SK-N-DZ (cell line): Measurements from ENCODE around the gene ZSCAN10.
A peak's percentile ranks its signal among the peaks of the same experiment; 100 is the strongest.
"Not testable (repeated sequence)": the region's sequence is repeated elsewhere in the genome, so short reads cannot be mapped to it uniquely, and the experiment has no call there.

Source experiments
- DNase-seq: peaks from one replicate; pipeline ENCODE4 v3.0.0-alpha.2; 2015; ENCODE audit warnings: low spot score

ZSCAN10 gene

DNA sequence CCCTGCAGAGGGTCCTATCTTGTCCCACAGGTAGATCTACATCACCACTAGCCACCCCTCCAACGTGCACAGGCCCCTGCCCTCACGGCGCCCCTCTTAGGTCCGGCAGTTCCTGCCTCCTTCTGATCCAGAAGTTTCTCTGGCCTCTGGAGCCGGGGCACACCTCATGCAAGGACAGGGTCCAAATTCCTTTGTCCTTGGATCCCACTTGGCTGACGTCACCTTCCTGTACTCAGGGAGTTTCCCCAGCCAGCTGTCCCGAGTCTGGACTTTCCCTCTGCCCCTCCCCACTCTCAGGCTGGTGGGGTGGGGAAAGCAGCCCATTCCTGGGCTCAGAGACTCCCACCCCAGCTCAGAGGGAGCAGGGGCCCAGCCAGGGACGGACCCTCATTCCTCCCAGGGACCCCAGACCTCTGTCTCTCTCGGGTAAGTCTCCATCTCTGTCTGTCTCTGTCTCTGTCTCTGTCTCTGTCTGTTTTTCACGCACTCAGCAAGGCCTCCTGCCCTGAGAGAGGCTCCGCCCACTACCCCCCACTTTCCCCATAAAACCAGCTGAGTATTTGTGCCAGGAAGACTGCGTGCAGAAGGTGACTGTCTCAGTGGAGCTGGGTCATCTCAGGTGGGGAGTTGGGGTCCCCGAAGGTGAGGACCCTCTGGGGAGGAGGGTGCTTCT is 33.9 kb downstream of the ZSCAN10 start, which contains the start of gene IL32:
TSS of gene IL32 (plus strand) at position 572 of the 673 bp plus-strand sequence. CDS start 172 bp downstream, outside the sequence.
- no peak for DNase-seq

- no peak for DNase-seq
Measured at GRCh38 chr16:3063625-3064386, 35.3 kb downstream of the ZSCAN10 start.

DNA sequence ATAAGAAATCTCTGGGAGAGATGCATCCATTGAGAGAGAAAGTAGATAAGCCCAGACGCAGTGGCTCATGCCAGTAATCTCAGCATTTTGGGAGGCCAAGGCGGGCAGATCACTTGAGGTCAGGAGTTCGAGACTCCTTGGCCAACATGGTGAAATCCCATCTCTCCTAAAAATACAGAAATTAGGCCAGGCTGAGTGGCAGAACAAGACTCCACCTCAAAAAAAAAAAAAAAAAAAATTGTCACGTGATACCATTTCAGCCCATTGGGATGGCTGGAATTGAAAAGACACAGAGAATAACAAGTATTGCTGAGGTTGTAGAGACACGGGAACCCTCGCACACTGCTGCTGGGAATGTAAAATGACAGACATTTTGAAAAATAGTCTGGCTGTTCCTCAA is 36.5 kb downstream of the ZSCAN10 start:
- DNase-seq: no peak

DNA sequence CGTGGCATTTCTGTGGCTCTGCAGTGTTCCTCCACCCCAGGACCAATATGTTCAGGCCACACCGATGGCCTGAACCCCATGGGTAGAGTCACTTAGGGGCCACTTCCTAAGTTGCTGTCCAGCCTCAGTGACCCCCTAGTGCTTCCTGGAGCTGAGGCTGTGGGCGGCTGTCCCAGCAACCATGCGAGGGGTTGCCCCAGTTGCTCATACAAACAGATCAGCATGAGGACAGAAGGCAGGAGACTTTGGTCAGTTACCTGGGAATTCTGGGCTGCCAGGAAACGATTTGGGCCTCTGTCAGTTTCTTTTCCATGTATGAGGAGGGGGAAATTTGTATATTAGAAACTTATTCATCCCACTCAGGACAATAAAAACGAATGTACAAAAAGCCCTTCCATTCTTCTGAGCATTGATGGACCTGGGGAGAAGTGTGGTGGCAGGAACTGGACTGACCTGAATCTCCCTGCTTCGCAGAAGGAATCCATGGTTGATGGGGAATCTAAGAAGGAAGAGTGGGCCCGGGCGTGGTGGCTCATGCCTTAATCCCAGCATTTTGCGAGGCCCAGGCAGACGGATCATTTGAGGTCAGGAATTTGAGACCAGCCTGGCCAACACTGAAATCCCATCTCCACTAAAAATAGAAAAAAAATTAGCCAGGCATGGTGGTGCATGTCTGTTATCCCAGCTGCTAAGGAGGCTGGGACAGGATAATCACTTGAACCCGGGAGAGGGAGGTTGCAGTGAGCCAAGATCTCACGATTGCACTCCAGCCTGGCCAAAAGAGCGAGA is 38.6 kb downstream of the ZSCAN10 start:
- no peak for DNase-seq

DNA sequence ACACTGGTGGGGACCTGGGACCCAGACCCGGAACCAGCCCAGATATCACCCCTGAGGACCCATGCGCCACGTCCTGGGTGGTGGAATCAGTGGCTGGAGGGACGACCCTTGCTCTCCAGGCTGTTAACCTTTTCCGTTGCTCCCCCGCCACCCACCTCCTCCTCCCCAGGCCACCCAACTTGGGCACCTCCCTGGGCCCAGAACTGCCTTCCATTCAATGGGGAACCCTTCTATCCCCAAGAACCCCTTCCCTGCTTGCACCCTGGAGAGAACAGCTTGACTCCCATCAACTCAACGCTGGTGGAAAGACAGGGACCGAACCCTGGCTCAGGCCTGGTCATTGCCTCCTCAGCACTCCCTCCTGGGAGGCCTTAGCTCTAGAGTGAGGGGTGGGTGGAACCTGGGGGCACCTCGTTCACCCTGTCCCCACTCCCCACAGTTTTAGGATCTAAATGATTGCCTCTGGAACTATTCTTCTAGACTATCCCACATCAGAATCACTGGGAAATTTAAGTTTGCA is 39.3 kb downstream of the ZSCAN10 start:
- no peak for DNase-seq

- DNase-seq: peak; percentile 85
Measured at GRCh38 chr16:3059041-3059722, 39.9 kb downstream of the ZSCAN10 start.

DNA sequence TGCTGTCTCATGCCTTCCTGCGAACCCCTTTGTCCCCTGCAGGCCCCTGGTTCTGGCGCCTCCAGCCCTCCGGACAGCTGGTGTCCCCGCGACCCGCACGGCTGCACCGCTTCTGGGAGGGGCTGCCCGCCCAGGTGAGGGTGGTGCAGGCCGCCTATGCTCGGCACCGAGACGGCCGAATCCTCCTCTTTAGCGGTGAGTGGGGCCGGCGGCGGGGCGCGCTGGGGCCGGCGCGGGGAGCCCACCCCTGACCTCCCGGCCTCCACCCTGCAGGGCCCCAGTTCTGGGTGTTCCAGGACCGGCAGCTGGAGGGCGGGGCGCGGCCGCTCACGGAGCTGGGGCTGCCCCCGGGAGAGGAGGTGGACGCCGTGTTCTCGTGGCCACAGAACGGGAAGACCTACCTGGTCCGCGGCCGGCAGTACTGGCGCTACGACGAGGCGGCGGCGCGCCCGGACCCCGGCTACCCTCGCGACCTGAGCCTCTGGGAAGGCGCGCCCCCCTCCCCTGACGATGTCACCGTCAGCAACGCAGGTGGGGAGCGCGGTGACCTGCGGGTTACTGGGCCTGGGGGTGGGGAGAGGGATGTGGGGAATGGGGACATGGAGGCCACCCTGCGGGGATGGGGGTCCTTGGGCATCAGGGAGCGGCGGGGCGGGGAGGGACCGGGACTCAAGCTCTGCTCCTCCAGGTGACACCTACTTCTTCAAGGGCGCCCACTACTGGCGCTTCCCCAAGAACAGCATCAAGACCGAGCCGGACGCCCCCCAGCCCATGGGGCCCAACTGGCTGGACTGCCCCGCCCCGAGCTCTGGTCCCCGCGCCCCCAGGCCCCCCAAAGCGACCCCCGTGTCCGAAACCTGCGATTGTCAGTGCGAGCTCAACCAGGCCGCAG is 40.7 kb downstream of the ZSCAN10 start:
- peak; percentile 54 for DNase-seq

GRCh38 chr16:3057181-3058138 is 41.6 kb downstream of the ZSCAN10 start:
- DNase-seq: no peak

- DNase-seq: no peak
Measured at GRCh38 chr16:3056336-3057180, 42.5 kb downstream of the ZSCAN10 start.

- not testable (repeated sequence) for DNase-seq
Measured at GRCh38 chr16:3055734-3056115, 43.4 kb downstream of the ZSCAN10 start.

- DNase-seq: no peak
Measured at GRCh38 chr16:3054965-3055733, 43.9 kb downstream of the ZSCAN10 start.

DNA sequence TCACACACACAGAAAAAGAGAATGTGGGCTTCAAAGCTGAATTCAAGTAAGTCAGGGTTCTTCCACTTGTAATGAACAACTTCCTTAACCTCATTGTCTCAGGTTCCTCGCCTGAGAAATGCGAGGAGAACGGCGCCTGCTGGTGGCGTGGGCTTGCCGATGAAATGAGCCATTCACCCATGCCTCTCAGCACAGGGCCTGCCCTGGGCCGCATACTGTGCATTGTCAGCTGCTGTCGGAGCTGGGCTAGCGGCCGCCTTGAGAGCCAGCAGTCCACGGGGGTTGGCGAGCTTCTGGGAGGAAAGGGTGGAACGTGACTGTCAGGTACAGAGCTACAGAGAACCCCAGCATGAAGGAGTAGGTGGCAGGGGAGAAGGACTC is 45.8 kb downstream of the ZSCAN10 start:
- DNase-seq: not testable (repeated sequence)

GRCh38 chr16:3052571-3053329 is 46.3 kb downstream of the ZSCAN10 start:
- not testable (repeated sequence) for DNase-seq

GRCh38 chr16:3051494-3051893 is 47.6 kb downstream of the ZSCAN10 start:
- no peak for DNase-seq

DNA sequence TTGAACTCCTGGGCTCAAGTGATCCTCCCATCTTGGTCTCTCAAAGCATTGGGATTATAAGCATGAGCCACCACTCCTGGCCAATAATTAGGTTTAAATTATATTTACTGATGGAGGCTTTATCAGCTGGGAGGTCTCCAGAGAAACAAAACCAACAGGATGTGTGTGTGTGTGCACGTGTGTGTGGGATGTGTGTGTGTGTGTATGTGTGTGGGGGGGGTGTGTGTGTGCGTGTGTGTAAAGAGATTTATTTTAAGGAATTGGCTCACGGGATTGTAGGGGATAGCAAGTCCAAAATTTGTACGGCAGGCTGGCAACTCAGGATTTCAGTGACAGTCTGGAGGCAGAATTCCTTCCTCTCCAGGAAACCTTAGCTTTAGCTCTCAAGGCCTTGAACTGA is 48.1 kb downstream of the ZSCAN10 start:
- no peak for DNase-seq

DNA sequence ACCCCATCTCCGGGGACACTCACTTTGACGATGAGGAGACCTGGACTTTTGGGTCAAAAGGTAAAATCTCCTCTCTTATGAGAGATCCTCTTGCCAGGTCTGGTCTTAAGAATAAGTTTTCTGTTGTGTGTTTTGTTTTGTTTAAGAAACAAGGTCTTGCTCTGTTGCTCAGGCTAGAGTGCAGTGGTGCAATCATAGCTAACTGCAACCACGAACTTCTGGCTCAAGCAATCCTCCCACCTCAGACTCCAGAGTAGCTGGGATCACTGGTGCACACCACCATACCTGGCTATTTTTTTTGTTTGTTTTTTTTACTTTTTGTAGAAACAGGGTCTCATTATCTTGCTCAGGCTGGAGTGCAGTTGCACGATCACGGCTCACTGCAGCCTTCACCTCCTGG is 48.6 kb downstream of the ZSCAN10 start:
- DNase-seq: no peak
